Stimulated activated CD4-positive, alpha-beta T cell treated with anti-CD3 and anti-CD28 coated beads, Interleukin-4, amount 100 ng/mL, for 1 hour (primary cell): Measurements from ENCODE around the gene SH3BP4.
"Not testable (repeated sequence)": the region's sequence is repeated elsewhere in the genome, so short reads cannot be mapped to it uniquely, and the experiment has no call there.

Experiments
- DNase-seq: peaks from one replicate; pipeline ENCODE4 v3.0.0-alpha.2; 2020

Gene SH3BP4

GRCh38 chr2:235043762-235044500, 92.1 kb downstream of the SH3BP4 start:
- DNase-seq: no peak

DNA sequence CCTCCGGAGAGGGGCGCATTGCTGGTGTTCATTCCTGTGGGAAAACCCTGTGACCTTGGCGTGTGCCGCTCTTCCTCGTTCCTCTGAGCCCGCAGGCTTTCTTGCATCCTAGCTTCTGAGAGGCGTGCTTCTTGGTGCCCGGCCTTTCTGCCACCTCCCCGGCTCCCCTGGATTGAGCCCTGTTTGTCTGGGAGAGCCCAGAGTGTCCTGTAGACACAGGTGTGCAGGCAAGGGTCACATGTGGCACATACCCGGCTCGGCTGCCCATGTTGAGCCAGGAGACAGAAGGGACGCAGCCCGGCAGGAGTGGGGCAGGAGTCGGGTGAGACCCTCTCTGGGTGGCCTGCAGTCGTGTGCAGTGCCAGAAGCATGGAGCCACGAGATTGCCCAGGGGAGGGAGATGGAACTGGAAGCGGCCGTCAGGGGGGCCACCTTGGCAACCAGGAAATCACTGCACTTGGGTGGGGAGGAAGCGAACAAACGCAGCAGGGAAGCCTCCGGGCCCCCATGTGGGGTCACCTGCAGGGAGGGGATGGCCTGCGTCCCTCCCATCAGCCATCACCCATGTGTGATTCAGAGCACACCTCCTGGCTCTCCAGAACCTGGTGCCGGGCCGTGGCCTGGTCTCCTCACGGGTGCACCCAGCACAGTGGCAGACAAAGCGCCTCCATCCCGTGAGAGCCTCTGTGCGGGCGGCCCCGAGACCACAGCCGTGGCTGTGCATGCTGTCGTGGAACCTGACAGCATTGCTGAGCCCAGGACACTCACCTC, 92.9 kb downstream of the SH3BP4 start:
- no peak for DNase-seq

DNA sequence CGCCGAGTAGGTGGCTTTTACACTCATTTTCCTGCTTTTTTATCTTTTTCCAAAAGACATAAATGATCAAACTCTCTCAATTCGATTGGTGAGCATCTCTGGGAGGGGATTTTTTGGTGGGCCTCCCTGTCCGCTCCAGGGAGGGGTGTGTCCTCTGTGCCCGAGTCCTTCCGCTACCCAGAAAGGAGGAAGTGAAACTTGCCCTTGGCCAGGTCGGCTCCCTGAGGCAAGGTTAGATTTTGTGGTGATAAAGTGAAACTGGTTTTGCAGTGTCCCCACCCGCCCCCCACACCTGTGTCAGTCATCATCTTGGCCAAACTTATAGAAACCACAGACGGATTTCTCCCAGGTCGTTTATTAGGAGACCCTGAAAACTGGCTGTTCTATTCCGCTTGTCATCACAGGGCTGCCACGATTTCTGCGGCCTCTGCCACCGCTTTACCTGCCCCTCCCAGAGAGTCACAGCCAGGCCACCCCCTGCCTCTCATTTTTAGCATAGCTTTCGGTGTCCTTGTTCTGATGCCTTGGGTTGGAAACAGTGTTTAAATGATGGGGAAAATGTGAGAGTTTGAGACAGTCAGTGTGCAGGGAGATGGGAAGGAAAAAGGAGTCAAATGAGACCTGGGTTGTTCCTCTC, 93.6 kb downstream of the SH3BP4 start:
- no peak for DNase-seq

GRCh38 chr2:235045973-235046343, 94.1 kb downstream of the SH3BP4 start:
- no peak for DNase-seq

GRCh38 chr2:235046589-235046988, 94.8 kb downstream of the SH3BP4 start:
- DNase-seq: no peak

GRCh38 chr2:235047171-235048160, 95.6 kb downstream of the SH3BP4 start:
- no peak for DNase-seq

DNA sequence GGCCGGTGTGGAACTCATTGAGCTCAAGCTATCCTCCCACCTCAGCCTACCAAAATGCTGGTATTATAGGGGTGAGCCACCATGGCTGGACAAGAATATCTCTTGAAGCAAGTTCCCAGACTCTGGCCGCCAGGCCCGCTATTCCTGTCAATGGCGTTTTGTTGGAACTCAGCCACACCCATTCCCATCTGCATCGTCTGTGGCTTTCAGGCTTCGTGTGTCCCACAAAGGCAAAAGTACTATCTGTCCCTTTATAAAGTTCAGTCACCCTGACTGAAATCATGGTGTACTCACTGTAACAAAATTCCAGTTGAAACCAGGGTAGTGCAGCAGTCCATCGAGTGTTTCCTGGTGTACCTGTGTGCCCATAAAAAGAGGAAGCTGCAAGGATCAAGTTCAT, 96.7 kb downstream of the SH3BP4 start:
- no peak for DNase-seq

DNA sequence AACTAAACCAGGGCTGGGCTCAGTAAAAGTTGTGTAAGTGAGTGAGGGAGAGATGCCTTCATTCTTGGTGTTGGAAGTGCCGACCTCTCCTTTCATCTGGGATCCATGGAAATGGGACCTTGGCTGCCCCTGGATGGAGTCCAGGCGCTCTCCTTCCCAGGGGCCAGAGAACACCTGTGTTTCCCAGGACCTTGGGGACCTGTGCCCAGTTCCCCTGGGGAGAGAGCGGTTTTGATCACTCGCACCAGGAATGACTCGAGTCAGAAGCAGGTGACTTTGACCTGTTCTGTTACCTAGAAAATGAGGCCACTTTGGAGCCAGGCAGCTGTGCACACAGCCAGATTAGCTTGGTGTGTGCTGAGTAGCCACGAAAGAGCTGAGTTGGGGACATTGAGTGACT, 97.3 kb downstream of the SH3BP4 start:
- no peak for DNase-seq

- no peak for DNase-seq
Measured at GRCh38 chr2:235049719-235050118, 97.9 kb downstream of the SH3BP4 start.

GRCh38 chr2:235050980-235051351, 99.1 kb downstream of the SH3BP4 start:
- DNase-seq: no peak

DNA sequence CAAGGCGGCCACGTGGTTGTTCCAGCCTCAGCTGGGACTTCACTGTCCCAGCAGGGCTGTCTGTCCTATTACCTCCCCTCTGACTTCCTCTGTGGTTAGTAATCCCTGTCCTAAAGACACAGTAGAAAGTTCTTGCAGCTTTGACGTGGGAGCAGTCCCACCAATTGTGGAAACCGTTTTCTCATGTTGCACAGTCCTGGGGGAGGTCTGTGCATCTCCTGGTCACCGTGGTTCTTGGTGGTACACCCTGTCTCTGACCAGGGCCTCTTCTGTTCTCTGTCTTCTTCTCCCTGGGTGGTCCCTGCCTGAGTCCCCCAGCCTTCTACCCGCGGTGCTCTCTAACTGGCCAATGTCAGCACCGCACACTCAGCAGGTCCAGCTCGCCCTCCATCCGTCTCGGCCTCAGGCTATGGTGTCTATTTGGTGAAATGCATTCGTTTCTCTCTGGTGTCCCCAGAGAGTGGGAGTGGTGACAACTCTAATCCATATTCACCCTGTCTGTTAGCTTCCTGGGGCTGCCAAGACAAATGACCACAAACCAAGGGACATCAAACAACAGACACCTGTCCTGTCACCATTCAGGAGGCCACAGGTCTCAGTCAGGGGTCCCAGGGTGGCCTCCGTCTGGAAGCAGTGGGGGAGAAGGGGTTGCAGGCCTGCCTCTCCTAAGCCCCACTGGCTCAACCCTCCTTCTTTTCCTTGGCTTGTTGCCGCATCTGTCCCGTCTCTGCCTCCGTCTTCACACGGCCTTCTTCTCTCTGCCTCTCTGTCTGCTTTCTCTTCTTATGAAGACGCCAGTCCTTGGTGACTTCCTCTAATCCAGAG, 99.8 kb downstream of the SH3BP4 start:
- no peak for DNase-seq

DNA sequence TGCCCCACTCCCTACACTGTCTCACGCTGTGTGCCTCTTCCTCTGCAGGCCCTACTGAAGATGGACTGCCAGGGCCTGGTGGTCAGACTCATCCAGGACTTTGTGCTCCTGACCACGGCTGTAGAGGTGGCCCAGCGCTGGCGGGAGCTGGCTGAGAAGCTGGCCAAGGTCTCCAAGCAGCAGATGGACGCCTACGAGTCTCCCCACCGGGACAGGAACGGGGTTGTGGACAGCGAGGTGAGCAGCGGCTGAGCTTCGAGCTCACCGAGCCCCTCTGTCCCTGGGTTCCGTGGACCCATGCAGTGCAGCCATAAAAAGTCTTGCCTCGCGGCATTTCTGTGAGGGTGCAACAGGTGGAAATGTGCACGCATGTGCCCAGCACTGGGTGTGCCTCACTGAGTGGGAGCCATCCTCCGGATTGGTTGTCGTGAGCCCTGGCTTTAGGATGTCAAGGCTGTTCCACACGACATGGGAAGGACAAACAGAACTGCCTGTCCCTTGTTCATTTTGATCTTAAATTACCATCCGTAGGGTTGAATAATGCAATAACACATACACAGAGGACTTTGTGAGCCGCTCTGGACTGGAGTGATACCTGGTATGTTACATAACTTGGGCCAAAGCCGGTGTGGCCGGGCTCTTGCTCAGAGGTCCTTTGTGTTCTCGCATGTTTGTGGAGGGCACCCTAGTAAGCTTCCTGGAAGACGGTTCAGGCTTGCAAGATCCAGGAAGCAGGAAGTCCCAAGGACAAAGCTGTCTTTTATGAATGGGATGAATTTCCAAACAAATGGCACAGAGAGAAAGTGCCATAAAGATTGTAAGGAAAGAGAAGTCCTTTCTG, 100.9 kb downstream of the SH3BP4 start:
- DNase-seq: no peak

- no peak for DNase-seq
Measured at GRCh38 chr2:235053651-235054050, 101.8 kb downstream of the SH3BP4 start.

DNA sequence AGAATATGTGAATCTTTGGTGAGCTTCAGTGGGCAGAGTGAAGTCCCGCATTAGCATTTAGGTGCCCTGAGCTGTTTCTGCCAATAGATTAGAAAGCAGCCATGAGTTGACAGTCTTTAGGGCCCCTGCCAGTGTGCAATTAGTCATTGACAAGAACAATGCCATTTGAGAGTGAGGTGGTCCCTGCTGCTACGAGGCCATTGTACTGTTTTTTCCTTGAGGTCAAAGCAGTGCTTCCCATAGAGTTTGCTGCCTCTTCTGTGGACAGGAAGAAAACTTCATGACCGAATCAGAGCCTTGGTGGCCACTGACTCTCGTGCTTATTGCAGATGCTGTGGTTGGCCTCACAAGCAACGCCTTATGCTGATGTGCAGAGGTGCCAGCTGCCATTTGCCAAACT, 102.7 kb downstream of the SH3BP4 start:
- no peak for DNase-seq

- no peak for DNase-seq
Measured at GRCh38 chr2:235054919-235055318, 103.1 kb downstream of the SH3BP4 start.

DNA sequence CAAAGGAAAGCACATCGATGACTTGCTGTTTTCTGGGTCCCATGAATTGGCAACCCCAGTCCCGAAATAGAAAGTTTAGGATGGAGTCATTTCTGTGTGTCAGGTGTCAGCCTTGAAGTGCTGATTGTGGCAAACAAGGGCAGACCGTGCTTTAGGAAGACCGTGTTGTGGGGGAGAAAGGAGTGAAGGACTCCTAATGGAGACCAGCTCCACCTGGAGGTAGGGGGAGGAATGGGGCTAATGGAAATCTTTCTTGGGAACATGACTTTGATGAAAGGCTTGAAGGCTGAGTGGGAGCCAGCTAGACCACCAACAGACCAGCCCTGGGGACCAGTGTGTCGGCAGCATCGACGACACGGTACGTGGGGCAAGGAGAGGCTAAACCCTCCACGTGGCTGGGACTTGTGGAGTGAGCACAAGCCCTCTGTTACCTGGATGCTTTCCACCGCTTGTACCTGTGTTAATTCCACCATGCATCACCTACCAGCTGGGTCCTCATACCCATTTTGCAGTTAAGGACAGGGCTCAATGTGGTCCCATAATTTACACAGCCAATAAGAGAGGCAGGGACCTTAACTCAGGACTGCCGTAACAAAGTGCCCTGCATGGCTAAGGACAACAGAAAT, 104.2 kb downstream of the SH3BP4 start:
- no peak for DNase-seq

DNA sequence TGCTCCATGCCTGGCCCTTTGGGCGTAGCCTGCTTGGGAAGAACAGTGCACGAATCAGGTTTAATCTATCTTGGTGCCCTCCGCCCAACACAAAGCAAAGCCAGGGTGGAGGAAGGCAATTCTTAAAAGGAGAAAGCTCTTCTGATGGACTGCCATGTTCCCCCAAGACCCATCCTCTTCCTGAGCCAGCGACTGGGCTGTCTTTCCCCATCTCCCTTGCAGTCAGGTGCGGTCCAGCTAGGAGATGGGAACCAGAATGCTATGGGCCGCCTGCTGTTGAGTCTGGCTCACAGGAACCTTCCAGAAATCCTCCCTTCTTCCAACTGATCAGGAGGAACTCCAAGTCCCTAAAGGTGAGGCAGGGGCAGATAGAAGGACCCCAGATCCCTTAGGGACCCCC, 105.0 kb downstream of the SH3BP4 start:
- DNase-seq: no peak

DNA sequence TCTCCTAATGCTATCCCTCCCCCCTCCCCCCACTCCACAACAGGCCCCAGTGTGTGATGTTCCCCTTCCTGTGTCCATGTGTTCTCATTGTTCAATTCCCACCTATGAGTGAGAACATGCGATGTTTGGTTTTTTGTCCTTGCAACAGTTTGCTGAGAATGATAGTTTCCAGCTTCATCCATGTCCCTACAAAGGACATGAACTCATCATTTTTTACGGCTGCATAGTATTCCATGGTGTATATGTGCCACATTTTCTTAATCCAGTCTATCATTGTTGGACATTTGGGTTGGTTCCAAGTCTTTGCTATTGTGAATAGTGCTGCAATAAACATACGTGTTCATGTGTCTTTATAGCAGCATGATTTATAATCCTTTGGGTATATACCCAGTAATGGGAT, 105.8 kb downstream of the SH3BP4 start:
- not testable (repeated sequence) for DNase-seq

DNA sequence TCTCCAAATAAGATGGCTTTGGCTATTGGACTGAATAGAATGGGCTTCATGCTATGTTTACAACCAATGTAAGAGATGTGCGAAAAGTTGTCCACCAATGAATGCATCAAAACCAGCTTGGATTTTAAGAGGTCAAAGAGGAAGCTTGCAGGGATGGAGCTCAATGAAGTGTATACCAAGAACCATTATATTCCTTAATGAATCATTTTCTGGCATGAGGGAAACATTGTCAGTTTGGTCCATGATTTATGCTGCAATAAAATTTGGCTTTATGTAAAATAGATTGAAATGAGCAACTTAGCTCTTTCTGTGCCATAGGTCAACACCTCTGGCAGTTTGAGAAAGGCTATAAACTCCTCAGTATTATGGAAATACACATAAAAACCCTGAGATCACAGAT, 107.3 kb downstream of the SH3BP4 start:
- no peak for DNase-seq

DNA sequence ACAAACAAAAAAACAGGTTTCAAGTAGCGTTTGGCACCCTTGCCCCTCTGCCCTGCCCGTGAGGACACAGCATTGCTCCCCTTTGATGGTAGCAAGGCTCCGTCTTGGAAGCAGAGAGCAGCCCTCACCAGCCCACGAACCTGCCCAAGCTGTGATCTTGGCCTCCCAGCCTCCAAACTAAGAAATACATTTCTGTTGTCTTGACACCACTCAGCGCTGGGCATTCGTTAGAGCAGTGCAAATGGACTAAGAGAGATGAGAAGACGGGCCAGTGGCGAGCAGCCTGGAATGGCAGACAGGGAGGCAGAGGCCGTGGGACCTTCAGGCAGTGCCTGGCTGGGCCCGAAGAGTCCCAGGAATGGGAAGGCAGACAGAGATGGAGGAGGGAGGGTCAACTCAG, 109.8 kb downstream of the SH3BP4 start:
- no peak for DNase-seq
